WI38 (cell line): ENCODE results near the gene DEFB116.

Source experiments
- H3K4me3 ChIP-seq: 2 replicates; pipeline ENCODE4 v1.5.1; 2011; ENCODE audit warnings: low read depth, mild to moderate bottlenecking, control low read depth, low read length
- TF ChIP-seq, protein P1 (sequence below): IDR thresholded peaks from 2 replicates; pipeline ENCODE4 v1.5.1; 2012; ENCODE audit warnings: low read depth, mild to moderate bottlenecking, control low read depth, low read length

The DEFB116 gene

GRCh38 chr20:31260326-31260932 lies 48.0 kb downstream of the DEFB116 start:
- no peak overlapping the region for H3K4me3 ChIP-seq
- TF ChIP-seq, protein P1, sequence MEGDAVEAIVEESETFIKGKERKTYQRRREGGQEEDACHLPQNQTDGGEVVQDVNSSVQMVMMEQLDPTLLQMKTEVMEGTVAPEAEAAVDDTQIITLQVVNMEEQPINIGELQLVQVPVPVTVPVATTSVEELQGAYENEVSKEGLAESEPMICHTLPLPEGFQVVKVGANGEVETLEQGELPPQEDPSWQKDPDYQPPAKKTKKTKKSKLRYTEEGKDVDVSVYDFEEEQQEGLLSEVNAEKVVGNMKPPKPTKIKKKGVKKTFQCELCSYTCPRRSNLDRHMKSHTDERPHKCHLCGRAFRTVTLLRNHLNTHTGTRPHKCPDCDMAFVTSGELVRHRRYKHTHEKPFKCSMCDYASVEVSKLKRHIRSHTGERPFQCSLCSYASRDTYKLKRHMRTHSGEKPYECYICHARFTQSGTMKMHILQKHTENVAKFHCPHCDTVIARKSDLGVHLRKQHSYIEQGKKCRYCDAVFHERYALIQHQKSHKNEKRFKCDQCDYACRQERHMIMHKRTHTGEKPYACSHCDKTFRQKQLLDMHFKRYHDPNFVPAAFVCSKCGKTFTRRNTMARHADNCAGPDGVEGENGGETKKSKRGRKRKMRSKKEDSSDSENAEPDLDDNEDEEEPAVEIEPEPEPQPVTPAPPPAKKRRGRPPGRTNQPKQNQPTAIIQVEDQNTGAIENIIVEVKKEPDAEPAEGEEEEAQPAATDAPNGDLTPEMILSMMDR, result no peak

- TF ChIP-seq, protein P1, result no peak
Observed at GRCh38 chr20:31257364-31257763, 51.0 kb downstream of the DEFB116 start, which contains the start of gene DEFB115. DEFB115 (plus strand) TSS chr20:31257664; CDS start chr20:31257664, 0 bp downstream.

GRCh38 chr20:31256959-31257358 lies 51.4 kb downstream of the DEFB116 start:
- no peak overlapping the region for H3K4me3 ChIP-seq
- TF ChIP-seq, protein P1, result no peak

More at GRCh38 chr20:31257364-31257763, 51.0 kb downstream of the DEFB116 start, which contains the start of gene DEFB115:
- H3K4me3 ChIP-seq, result no peak within 1 kb of the TSS
